ENCODE data around the gene PPM1H.

DNA sequence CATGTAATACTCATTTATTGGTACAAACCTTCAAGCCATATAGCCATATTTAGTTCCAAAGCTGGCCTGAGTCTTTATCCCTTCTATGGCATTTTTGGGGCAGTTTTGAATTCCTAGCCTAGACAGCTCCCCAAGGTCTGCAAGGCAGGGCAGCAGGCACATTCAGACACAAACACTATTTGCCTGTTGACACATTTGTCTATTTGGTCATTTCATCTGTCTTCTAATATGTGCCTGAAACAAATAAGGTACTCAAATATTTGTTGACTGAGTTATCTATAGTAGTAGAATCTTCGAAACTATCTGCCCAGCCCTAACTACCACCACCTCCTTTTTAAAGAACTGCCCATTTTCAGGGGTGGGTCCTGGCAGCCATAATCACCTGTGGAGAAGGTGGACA lies 9.3 kb downstream of the PPM1H start:
- TF ChIP-seq, protein P1, sequence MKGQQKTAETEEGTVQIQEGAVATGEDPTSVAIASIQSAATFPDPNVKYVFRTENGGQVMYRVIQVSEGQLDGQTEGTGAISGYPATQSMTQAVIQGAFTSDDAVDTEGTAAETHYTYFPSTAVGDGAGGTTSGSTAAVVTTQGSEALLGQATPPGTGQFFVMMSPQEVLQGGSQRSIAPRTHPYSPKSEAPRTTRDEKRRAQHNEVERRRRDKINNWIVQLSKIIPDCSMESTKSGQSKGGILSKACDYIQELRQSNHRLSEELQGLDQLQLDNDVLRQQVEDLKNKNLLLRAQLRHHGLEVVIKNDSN (IDR thresholded peaks at IDR 0.05): no peak
- TF ChIP-seq, protein P2, sequence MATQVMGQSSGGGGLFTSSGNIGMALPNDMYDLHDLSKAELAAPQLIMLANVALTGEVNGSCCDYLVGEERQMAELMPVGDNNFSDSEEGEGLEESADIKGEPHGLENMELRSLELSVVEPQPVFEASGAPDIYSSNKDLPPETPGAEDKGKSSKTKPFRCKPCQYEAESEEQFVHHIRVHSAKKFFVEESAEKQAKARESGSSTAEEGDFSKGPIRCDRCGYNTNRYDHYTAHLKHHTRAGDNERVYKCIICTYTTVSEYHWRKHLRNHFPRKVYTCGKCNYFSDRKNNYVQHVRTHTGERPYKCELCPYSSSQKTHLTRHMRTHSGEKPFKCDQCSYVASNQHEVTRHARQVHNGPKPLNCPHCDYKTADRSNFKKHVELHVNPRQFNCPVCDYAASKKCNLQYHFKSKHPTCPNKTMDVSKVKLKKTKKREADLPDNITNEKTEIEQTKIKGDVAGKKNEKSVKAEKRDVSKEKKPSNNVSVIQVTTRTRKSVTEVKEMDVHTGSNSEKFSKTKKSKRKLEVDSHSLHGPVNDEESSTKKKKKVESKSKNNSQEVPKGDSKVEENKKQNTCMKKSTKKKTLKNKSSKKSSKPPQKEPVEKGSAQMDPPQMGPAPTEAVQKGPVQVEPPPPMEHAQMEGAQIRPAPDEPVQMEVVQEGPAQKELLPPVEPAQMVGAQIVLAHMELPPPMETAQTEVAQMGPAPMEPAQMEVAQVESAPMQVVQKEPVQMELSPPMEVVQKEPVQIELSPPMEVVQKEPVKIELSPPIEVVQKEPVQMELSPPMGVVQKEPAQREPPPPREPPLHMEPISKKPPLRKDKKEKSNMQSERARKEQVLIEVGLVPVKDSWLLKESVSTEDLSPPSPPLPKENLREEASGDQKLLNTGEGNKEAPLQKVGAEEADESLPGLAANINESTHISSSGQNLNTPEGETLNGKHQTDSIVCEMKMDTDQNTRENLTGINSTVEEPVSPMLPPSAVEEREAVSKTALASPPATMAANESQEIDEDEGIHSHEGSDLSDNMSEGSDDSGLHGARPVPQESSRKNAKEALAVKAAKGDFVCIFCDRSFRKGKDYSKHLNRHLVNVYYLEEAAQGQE (IDR thresholded peaks at IDR 0.05; ENCODE audit: low read depth): no peak

Data from Ishikawa (cell line).